ENCODE results near the gene MAST3. TPM values are rescaled to one million over a fixed set of nuclear protein-coding genes. Genes with fewer than 3 reads are reported as not detected.

MAST3 gene
- total and polyA plus RNA-seq, 2 of the 8 experiments (the other 6 are each of a cell fraction or from before 2014, with no cell fraction given), result 3.4 to 9.0 TPM

- no peak for TF ChIP-seq BCL11A (IDR thresholded peaks at IDR 0.05; ENCODE audit: low read depth in 2 of 2, low read length in 2 of 2)
- no peak for TF ChIP-seq RAD21 (IDR thresholded peaks at IDR 0.05 in 1 of 2, conservative IDR thresholded peaks at IDR 0.05 in 1 of 2; ENCODE audit: low read depth in 2 of 2, low read length in 2 of 2)
- TF ChIP-seq JUN (IDR thresholded peaks at IDR 0.05; ENCODE audit: low read depth, low read length), result no peak
Observed at GRCh38 chr19:18102916-18103542, 5.5 kb downstream of the MAST3 start (continued).

Measured in H1 (cell line).